Measurements from ENCODE around the gene ITPR3. TPM values are rescaled to one million over a fixed set of nuclear protein-coding genes. Genes with fewer than 3 reads are reported as not detected.

ITPR3 gene
- total RNA-seq, 1 donor from 2014 or later, result 17.7 TPM

DNA sequence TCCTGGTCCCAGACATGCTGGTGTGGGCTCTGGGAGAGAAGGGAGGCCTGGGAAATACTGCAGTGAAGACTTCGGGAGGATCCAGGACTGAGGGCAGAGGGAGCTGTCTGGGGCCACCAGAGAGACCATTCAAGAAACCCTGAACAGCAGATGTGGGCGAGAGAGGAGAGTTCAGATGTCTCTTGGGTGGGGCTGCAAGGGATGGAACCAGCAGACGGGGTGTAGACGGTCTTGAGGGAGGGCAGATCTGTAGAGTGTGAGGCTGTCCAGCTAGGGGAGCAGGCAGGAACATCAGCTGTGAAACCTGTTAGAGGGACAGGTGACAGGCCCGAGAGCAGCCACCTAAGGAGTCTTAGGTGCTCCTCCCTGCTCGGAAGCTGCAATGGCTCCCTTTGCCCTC, 38.9 kb downstream of the ITPR3 start:
- Histone ChIP-seq H3K36me3 (ENCODE audit: insufficient read depth, low read length) (no peaks in the 10 kb centered on the region), H3K4me3 (ENCODE audit: insufficient read depth, low read depth, low read length) (no peak overlapping the region), H3K9ac (ENCODE audit: low read length) (no peak overlapping the region), H3K79me2 (ENCODE audit: insufficient read depth, low read length) (no peaks in the 10 kb centered on the region), H3K27ac (ENCODE audit: low read depth, low read length) (no peak overlapping the region), H3K9me3 (ENCODE audit: insufficient read depth, low read depth, low read length) (no peaks in the 10 kb centered on the region), H2AFZ (ENCODE audit: low read depth, low read length) (no peak overlapping the region), H3K4me2 (ENCODE audit: low read length) (no peak overlapping the region), H3K27me3 (ENCODE audit: insufficient read depth, low read length) (no peaks in the 10 kb centered on the region), H3K4me1 (ENCODE audit: insufficient read depth, low read length) (no peaks in the 10 kb centered on the region), H4K20me1 (ENCODE audit: insufficient read depth, low read length) (no peaks in the 10 kb centered on the region)
- peaks cover 9% of the 10 kb centered on the region for H3K36me3 Mint-ChIP-seq (ENCODE audit: low read depth, unreplicated experiment)
- H3K27me3 Mint-ChIP-seq (ENCODE audit: low read depth, unreplicated experiment), result no peaks in the 10 kb centered on the region
- H3K4me1 Mint-ChIP-seq (ENCODE audit: low read depth, unreplicated experiment), result peaks cover 6% of the 10 kb centered on the region
- no peak overlapping the region for H3K27ac Mint-ChIP-seq (ENCODE audit: unreplicated experiment)
- H3K4me3 Mint-ChIP-seq (ENCODE audit: unreplicated experiment), result no peak overlapping the region
- TF ChIP-seq EZH2 (IDR thresholded peaks at IDR 0.05; ENCODE audit: insufficient read depth, low read length) (no peak), CTCF (IDR thresholded peaks at IDR 0.05; ENCODE audit: insufficient read depth, low read depth, low read length) (no peak)
- DNase-seq (ENCODE audit: low read depth) (no peak), FAIRE-seq (no peak)
- no peaks in the 10 kb centered on the region for H3K9me3 Mint-ChIP-seq (ENCODE audit: unreplicated experiment)

DNA sequence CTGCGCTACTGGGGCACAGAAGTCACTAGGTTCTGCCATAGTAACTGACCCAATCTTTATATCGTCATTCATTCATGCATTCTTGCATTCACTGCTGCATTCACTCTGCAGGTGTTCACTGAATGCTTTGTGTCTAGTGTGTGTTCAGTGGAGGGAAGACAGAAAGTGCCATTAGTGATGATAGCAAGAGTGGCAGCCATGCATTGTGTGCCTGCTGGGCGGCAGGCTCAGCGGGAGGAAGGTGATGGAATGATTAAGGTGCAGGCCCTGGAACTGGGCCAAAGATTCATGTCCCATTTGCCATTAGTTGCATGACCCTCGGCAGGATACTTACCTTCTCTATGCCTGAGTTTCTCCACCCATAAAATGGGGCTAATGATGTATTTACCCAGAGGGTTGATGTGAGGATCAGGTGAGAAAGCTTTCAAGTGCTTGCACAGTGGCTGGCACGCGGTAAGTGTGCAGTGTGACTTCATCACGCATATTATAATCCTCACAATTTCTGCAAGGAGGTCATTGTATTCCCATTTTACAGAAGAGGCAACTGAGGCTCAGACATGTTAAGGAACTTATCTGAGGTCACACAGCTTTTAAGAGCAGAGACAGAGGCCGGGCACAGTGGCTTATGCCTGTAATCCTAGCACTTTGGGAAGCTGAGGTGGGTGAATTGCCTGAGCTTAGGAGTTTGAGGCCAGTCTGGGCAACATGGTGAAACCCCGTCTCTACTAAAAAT, 40.1 kb downstream of the ITPR3 start:
- H3K4me3 Mint-ChIP-seq (ENCODE audit: unreplicated experiment), result no peak overlapping the region

More for the DNA sequence above, 40.1 kb downstream of the ITPR3 start:
- no peaks in the 10 kb centered on the region for H3K27me3 ChIP-seq (ENCODE audit: insufficient read depth, low read length)
- H3K9ac ChIP-seq (ENCODE audit: low read length), result no peak overlapping the region
- no peaks in the 10 kb centered on the region for H3K79me2 ChIP-seq (ENCODE audit: insufficient read depth, low read length)
- H3K9me3 ChIP-seq (ENCODE audit: insufficient read depth, low read depth, low read length), result no peaks in the 10 kb centered on the region
- DNase-seq (ENCODE audit: low read depth), result no peak
- no peak overlapping the region for H3K27ac ChIP-seq (ENCODE audit: low read depth, low read length)
- no peaks in the 10 kb centered on the region for H4K20me1 ChIP-seq (ENCODE audit: insufficient read depth, low read length)
- H3K36me3 ChIP-seq (ENCODE audit: insufficient read depth, low read length), result no peaks in the 10 kb centered on the region
- Mint-ChIP-seq H3K9me3 (ENCODE audit: unreplicated experiment) (no peaks in the 10 kb centered on the region), H3K4me1 (ENCODE audit: low read depth, unreplicated experiment) (peaks cover 6% of the 10 kb centered on the region), H3K27ac (ENCODE audit: unreplicated experiment) (no peak overlapping the region), H3K27me3 (ENCODE audit: low read depth, unreplicated experiment) (no peaks in the 10 kb centered on the region), H3K36me3 (ENCODE audit: low read depth, unreplicated experiment) (peaks cover 9% of the 10 kb centered on the region)
- FAIRE-seq, result no peak
- no peak overlapping the region for H2AFZ ChIP-seq (ENCODE audit: low read depth, low read length)
- H3K4me3 ChIP-seq (ENCODE audit: insufficient read depth, low read depth, low read length), result no peak overlapping the region
- TF ChIP-seq EZH2 (IDR thresholded peaks at IDR 0.05; ENCODE audit: insufficient read depth, low read length) (no peak), CTCF (IDR thresholded peaks at IDR 0.05; ENCODE audit: insufficient read depth, low read depth, low read length) (no peak)
- no peak overlapping the region for H3K4me2 ChIP-seq (ENCODE audit: low read length)
- H3K4me1 ChIP-seq (ENCODE audit: insufficient read depth, low read length), result no peaks in the 10 kb centered on the region
